ENCODE measurements around the gene GBX1. TPM values are rescaled to one million over a fixed set of nuclear protein-coding genes. Genes with fewer than 3 reads are reported as not detected.

Gene GBX1
- total RNA-seq, 1 donor from 2014 or later = not detected

DNA sequence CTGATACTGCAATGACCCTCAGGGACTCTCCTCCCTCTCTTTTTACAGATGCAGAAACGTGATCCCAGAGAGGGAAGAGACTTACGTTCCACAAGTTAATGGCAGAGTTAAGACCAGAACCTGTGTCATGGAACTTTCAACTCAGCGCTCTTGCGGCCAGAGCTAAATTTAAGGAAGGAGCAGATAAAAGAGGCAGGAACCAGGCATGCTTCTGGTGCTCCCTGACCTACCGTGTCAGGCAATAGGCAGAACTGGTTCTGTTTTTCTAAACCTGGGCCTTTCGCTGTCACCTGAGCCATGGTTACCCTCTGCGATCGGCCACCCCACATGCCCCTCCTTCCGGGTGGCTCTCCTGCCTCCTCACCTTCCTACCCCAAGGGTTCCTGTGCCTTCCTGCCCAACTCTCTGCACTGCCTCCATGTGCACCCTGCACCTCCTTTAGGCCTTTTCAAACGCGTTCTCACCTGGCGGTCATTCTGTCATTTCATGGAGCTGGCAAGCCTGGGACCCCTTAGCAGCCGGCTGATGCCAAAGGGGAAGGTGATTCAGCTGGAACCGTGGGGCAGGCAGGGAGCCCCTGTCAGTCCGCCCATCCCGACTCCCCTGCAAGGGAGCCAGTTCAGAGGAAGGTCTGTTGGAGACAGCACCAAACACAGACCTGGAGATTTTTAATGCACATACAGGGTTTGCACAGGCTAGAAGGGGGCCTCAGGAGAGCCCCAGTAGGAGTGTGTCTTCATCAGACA, 7.7 kb upstream of the GBX1 start:
- Histone ChIP-seq H3K27me3 (ENCODE audit: control insufficient read depth, insufficient read depth, low read length) (peaks cover 72% of the 10 kb centered on the region), H3K4me3 (ENCODE audit: low read depth, low read length) (no peak overlapping the region), H3K36me3 (ENCODE audit: control insufficient read depth, insufficient read depth, low read length) (no peaks in the 10 kb centered on the region)
- no peak for DNase-seq (ENCODE audit: low read depth)
- TF ChIP-seq, protein P1, sequence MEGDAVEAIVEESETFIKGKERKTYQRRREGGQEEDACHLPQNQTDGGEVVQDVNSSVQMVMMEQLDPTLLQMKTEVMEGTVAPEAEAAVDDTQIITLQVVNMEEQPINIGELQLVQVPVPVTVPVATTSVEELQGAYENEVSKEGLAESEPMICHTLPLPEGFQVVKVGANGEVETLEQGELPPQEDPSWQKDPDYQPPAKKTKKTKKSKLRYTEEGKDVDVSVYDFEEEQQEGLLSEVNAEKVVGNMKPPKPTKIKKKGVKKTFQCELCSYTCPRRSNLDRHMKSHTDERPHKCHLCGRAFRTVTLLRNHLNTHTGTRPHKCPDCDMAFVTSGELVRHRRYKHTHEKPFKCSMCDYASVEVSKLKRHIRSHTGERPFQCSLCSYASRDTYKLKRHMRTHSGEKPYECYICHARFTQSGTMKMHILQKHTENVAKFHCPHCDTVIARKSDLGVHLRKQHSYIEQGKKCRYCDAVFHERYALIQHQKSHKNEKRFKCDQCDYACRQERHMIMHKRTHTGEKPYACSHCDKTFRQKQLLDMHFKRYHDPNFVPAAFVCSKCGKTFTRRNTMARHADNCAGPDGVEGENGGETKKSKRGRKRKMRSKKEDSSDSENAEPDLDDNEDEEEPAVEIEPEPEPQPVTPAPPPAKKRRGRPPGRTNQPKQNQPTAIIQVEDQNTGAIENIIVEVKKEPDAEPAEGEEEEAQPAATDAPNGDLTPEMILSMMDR (IDR thresholded peaks at IDR 0.05; ENCODE audit: insufficient read depth, low read length, poor library complexity, severe bottlenecking) = no peak

DNA sequence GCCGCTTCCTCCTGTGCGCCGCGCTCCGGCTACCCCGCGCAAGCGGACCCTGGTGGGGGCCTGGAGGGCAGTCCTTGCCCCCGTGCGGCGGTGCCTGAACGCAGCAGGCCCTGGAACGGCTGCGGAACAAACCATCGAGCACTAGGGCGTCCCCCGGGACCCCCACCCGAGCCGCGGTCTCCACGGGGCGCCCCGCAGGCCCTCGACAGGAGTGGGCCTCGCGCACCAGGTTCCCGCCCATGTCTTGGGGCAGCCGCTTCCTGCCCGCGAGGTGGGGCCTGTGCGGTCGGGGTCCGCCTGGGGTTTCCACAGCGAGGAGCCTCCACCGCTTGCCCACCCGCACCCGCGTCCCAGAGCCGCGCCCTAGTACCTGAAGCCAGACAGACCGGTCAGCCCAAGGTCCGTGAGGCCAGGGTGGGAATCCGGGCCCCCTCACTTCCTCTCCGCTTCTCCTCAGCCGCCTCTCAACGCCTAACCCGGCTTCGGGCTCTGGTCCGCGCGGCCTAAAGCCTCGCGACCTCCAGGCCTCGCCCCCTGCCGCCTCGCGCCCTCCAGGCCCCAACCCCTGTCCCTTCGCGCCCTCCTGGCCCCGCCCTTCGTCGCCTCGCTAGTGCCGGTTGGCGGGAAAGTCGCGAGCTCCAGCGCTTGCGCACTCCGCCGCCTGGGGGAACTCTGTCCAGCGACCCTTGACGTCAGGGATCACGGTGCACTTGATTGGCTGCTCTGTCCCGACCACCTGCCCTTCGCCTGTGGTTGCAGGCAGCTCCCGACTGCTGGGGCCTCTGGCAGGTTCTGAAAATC, 7.0 kb upstream of the GBX1 start:
- TF ChIP-seq, protein P1 (IDR thresholded peaks at IDR 0.05; ENCODE audit: insufficient read depth, low read length, poor library complexity, severe bottlenecking) = no peak
- peaks cover 70% of the 10 kb centered on the region for H3K27me3 ChIP-seq (ENCODE audit: control insufficient read depth, insufficient read depth, low read length)
- DNase-seq (ENCODE audit: low read depth) = no peak
- H3K4me3 ChIP-seq (ENCODE audit: low read depth, low read length) = no peak overlapping the region
- H3K36me3 ChIP-seq (ENCODE audit: control insufficient read depth, insufficient read depth, low read length) = no peaks in the 10 kb centered on the region

DNA sequence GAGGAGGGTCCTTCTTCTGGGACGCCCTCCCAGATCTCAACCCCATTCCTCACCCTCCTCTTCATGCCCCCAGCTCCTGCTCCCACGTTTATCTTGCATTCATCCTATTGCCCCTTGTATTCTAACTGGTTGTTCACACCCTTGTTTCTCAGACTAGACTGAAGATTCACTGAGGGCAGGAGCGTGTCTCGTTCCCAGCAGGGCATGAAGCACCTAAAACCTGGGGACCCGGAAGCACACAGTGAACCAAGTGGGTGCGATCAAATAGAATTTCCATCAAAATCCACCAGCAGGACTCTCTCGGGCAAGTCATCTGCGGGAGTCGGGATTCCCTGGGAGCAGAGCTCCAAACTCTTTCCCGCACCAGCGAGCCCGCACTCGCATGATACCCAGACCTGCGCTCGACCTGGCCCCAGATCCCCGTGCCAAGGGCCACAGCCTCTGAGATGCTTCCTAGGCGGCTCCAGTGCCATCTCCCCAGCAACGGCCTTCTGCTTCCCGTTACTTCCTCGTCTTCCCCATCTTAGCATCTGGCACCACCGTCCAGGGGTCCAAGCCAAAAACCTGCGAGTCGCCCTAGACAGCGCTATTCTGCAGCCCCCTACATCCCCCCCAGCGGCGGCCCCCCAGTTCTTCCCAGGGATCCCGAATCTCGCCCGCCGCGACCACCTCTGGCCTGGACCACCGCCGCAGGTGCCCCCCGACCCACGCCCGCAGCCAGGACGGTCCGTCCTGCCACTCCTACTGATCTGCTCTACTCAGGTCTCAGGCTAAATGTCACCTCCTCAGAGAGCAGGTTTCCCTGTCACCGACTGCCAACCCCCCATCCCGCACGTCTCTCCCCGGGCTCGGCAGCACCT, 6.1 kb upstream of the GBX1 start:
- no peak overlapping the region for H3K4me3 ChIP-seq (ENCODE audit: low read depth, low read length)
- peaks cover 70% of the 10 kb centered on the region for H3K27me3 ChIP-seq (ENCODE audit: control insufficient read depth, insufficient read depth, low read length)
- TF ChIP-seq, protein P1 (IDR thresholded peaks at IDR 0.05; ENCODE audit: insufficient read depth, low read length, poor library complexity, severe bottlenecking) = no peak
- H3K36me3 ChIP-seq (ENCODE audit: control insufficient read depth, insufficient read depth, low read length) = no peaks in the 10 kb centered on the region
- DNase-seq (ENCODE audit: low read depth) = no peak

DNA sequence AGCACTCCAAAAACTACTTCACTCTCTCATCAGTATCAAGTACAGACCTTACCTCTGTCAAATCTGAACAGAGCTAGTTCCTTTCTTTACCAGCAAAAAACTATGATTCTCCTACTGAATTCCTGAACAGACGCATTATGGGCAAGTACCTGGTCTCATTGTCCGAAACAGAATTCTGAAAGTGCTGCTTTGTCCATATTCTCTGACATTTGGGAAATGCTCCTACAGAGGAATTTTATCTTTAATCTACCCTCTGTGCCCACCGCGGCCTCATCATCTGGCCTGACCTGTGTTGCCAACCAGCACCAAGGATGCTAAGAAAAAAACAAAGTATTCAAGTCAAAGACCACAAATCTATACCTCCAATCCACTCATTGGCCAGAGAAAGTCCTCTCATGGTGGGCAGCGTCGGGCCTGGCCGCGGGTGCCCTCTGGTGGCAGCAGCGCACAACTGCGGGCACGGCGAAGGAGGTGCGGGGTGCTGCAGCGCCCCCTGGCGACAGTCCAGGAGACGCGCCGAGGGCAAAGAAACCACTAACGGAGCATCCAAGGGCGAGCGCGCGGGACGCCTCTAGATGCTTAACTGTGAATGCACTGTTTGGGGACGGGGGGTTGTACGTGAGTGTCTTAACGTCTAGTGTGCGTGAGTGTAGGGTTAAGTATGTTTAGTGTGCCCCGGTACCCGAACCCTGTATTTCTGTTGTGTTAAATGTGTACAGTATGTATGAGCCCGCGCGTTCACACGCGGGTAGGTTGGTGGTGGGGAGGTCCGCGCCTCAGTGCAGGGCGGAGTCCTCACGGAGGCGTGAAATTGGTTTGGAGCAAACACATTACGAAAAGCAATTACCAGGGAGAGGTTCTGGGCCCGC, 5.0 kb upstream of the GBX1 start:
- TF ChIP-seq, protein P1 (IDR thresholded peaks at IDR 0.05; ENCODE audit: insufficient read depth, low read length, poor library complexity, severe bottlenecking) = peak; percentile 100
- H3K27me3 ChIP-seq (ENCODE audit: control insufficient read depth, insufficient read depth, low read length) = peaks cover 74% of the 10 kb centered on the region
- H3K4me3 ChIP-seq (ENCODE audit: low read depth, low read length) = no peak overlapping the region
- H3K36me3 ChIP-seq (ENCODE audit: control insufficient read depth, insufficient read depth, low read length) = no peaks in the 10 kb centered on the region
- no peak for DNase-seq (ENCODE audit: low read depth)

DNA sequence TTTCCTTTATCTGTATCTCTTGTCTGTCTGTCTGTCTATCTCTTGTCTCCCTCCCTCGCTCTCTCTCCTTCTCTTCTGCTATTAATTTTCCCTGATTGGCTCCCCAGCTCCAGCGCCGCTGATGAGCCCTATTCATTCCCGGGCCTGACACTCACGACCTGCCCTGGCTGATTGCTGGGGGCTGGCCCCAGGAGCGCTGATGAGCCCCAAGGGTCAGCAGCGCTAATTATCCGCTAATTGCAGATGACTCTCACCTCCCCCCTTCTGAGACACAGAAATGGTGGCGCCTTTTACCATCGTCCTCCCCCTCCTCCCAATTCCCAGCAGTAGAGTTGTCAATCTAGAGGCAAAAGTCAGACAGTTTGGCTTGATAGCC, 1.3 kb upstream of the GBX1 start:
- TF ChIP-seq, protein P1 (IDR thresholded peaks at IDR 0.05; ENCODE audit: insufficient read depth, low read length, poor library complexity, severe bottlenecking) = no peak
- H3K4me3 ChIP-seq (ENCODE audit: low read depth, low read length) = no peak overlapping the region
- no peak for DNase-seq (ENCODE audit: low read depth)
- peaks cover 66% of the 10 kb centered on the region for H3K27me3 ChIP-seq (ENCODE audit: control insufficient read depth, insufficient read depth, low read length)
- H3K36me3 ChIP-seq (ENCODE audit: control insufficient read depth, insufficient read depth, low read length) = no peaks in the 10 kb centered on the region

Data from kidney epithelial cell (primary cell).